PC-9 (cell line): ENCODE data around the gene HOXA11. TPM values are rescaled to one million over a fixed set of nuclear protein-coding genes. Genes with fewer than 3 reads are reported as not detected.
A peak's percentile ranks its signal among the peaks of the same experiment; 100 is the strongest.

Source experiments
- BruUV-seq: library from RNA; stranded (reverse); fragments of 400-500 nt; replicated peaks from 2 replicates; lab custom pipeline; 2021; lab: Mats Ljungman, UMichigan
- CTCF ChIA-PET: fragments of 300-600 bp; sonication (Branson Sonifier 250); formaldehyde crosslinking; loops from one replicate; lab custom pipeline; 2022; ENCODE audit warnings: antibody characterized with exemption; lab: Charles Lee
- POLR2A ChIA-PET: fragments of 300-600 bp; sonication (Branson Sonifier 250); formaldehyde crosslinking; loops from one replicate; lab custom pipeline; 2022; ENCODE audit warnings: antibody characterized with exemption; ENCODE audit not compliant: unreplicated experiment; lab: Charles Lee
- DNase-seq, 2 experiments: peaks; one replicate each; pipeline versions ENCODE4 v3.0.0 to v3.0.0-alpha.2; 2015 to 2022; ENCODE audit warnings: mixed read lengths in 1 of 2
- H2AFZ ChIP-seq: fragments of 200-600 bp; sonication (generic); 2 replicates; pipeline ENCODE4 v1.8.1; 2017; ENCODE audit warnings: antibody characterized with exemption
- H3F3A ChIP-seq: fragments of 200-600 bp; sonication (generic); 2 replicates; pipeline ENCODE4 v1.8.1; 2017; ENCODE audit warnings: antibody characterized with exemption, mild to moderate bottlenecking, low read depth; ENCODE audit not compliant: insufficient read depth
- H3K27ac ChIP-seq: fragments of 200-600 bp; sonication (generic); 2 replicates; pipeline ENCODE4 v1.6.1; 2016; ENCODE audit warnings: mixed run types
- H3K27me3 ChIP-seq: fragments of 200-600 bp; sonication (generic); 2 replicates; pipeline ENCODE4 v1.6.1; 2016; ENCODE audit warnings: low read depth, mixed run types; ENCODE audit not compliant: insufficient read depth
- H3K36me3 ChIP-seq: fragments of 200-600 bp; sonication (generic); 2 replicates; pipeline ENCODE4 v1.6.1; 2016; ENCODE audit warnings: low read depth, mixed run types
- H3K4me1 ChIP-seq: fragments of 200-600 bp; sonication (generic); replicated peaks from 2 replicates; pipeline ENCODE4 v1.6.1; 2016; ENCODE audit warnings: mixed run types; ENCODE audit not compliant: insufficient read depth
- H3K4me2 ChIP-seq: fragments of 200-600 bp; sonication (generic); 2 replicates; pipeline ENCODE4 v1.6.1; 2017; ENCODE audit warnings: mixed run types
- H3K4me3 ChIP-seq: fragments of 200-600 bp; sonication (generic); 2 replicates; pipeline ENCODE4 v1.6.1; 2016; ENCODE audit warnings: mixed run types
- H3K79me2 ChIP-seq: fragments of 200-600 bp; sonication (generic); 2 replicates; pipeline ENCODE4 v1.6.1; 2017; ENCODE audit warnings: low read depth, mixed run types
- H3K9me2 ChIP-seq: fragments of 200-600 bp; sonication (generic); 2 replicates; pipeline ENCODE4 v1.8.1; 2017; ENCODE audit warnings: mild to moderate bottlenecking; ENCODE audit not compliant: insufficient read depth
- H3K9me3 ChIP-seq: fragments of 200-600 bp; sonication (generic); 2 replicates; pipeline ENCODE4 v1.8.1; 2016; ENCODE audit warnings: low read depth; ENCODE audit not compliant: insufficient read depth
- H4K20me1 ChIP-seq: fragments of 200-600 bp; sonication (generic); 2 replicates; pipeline ENCODE4 v1.8.1; 2017; ENCODE audit not compliant: insufficient read depth
- CTCF ChIP-seq: fragments of 200-600 bp; sonication (generic); conservative IDR thresholded peaks from 2 replicates; pipeline ENCODE4 v1.6.1; 2017; ENCODE audit warnings: mixed run types, antibody characterized with exemption, mild to moderate bottlenecking, moderate library complexity
- EZH2 ChIP-seq: fragments of 200-600 bp; sonication (generic); IDR thresholded peaks from 2 replicates; pipeline ENCODE4 v1.8.0; 2017; ENCODE audit warnings: antibody characterized with exemption, low read depth
- intact Hi-C: fragments of 100-400 bp; cut with micrococcal nuclease; formaldehyde crosslinking; loops from one replicate; pipeline ENCODE4 v1.10.0; 2022; ENCODE audit not compliant: unreplicated experiment
- total RNA-seq: library from RNA; stranded (reverse); gene quantifications from 2 replicates; pipeline ENCODE4 v1.2.3, GENCODE V29; 2021

The HOXA11 gene
- total RNA-seq, 1 experiment from 2014 or later = 0.26 TPM

DNA sequence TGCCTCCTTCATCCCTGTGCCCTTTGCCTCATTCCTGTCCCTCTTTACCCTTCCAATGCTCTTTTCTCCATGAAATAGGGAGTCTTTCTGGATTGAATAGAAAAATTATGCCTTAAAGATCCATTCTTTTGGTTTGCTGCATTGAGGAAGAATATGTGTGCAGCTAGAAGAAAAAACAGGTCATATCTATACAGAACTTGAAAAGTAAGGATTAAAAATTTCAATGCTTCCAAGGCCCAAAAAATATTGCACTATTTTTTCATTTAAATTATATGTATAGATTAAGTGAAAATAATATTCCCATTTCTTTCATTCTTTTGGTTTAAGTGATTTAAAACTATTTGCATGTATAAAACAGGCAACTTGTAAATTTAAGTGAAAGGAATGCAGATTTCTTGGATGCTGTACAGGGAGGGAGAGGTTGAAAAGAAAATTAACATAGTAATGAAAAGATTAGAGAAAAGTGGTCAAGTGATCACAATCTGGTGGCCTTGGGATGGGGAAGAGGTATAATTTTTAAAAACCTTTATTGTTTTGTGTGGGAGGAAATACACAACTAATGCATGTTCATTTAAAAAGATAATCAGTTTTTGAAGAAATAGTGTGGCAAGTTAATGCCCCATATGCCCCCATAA lies 39.0 kb upstream of the HOXA11 start:
- H3F3A ChIP-seq = no peaks in the 10 kb centered on the region
- no peak overlapping the region for H3K4me2 ChIP-seq
- no peak overlapping the region for H3K4me3 ChIP-seq
- no TSS peak for BruUV-seq
- no peak for DNase-seq
- H4K20me1 ChIP-seq = no peaks in the 10 kb centered on the region
- TF ChIP-seq EZH2 = no peak
- no peak for TF ChIP-seq CTCF
- H3K9me2 ChIP-seq = no peaks in the 10 kb centered on the region
- H3K36me3 ChIP-seq = no peaks in the 10 kb centered on the region
- H2AFZ ChIP-seq = no peak overlapping the region
- ChIA-PET CTCF (interaction anchor here (0.8 kb wide), 1 partner anchor 16 kb away, joined by 3 read pairs; no protein-coding TSS in a partner anchor), POLR2A (no interaction called here)
- H3K9me3 ChIP-seq = no peaks in the 10 kb centered on the region
- no peak overlapping the region for H3K27ac ChIP-seq
- H3K79me2 ChIP-seq = no peaks in the 10 kb centered on the region
- H3K27me3 ChIP-seq = no peaks in the 10 kb centered on the region
- H3K4me1 ChIP-seq = no peaks in the 10 kb centered on the region
- intact Hi-C loops = no loop called here

GRCh38 chr7:27221201-27221797 lies 36.3 kb upstream of the HOXA11 start:
- TF ChIP-seq EZH2 = no peak
- TF ChIP-seq CTCF = no peak
- ChIA-PET POLR2A (interaction anchor here (0.6 kb wide), 1 partner anchor 587 kb away, joined by 5 read pairs; no protein-coding TSS in a partner anchor), CTCF (no interaction called here)
- intact Hi-C loops = no loop called here
- Histone ChIP-seq H3K79me2 (no peaks in the 10 kb centered on the region), H3K9me3 (no peaks in the 10 kb centered on the region), H4K20me1 (no peaks in the 10 kb centered on the region), H3F3A (no peaks in the 10 kb centered on the region), H3K4me3 (no peak overlapping the region), H3K4me2 (no peak overlapping the region), H3K9me2 (no peaks in the 10 kb centered on the region), H3K36me3 (no peaks in the 10 kb centered on the region), H3K27me3 (no peaks in the 10 kb centered on the region), H3K27ac (no peak overlapping the region), H3K4me1 (no peaks in the 10 kb centered on the region), H2AFZ (no peak overlapping the region)
- no TSS peak for BruUV-seq
- DNase-seq = peak in 1 of 2 experiments; percentile 42

DNA sequence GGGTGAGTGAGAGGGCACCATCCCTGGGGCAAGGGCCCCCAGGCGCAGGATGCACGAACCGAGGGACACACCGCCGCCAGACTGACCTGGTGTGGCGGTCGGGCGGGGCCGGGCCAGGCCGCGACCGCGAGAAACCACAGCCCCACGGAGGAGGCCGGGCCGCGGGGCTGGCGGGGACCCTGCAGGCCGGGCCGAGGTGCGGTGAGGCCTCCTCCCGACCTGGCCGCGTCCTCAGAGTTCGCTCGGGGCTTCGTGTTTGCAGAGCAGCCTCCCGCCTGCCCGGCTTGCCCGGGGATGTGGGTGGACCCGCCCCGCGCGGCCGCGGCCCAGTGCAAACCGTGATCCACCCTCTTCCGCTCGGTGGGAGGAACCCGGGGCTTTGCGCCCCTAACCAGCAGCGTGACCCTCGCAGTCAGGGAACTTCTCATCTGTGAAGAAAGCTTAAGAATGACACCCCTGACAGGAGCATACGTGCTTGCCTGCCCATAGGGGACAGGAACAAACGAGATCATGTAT lies 35.5 kb upstream of the HOXA11 start:
- no peaks in the 10 kb centered on the region for H3K9me2 ChIP-seq
- no peaks in the 10 kb centered on the region for H3K27me3 ChIP-seq
- no peak overlapping the region for H2AFZ ChIP-seq
- no peak overlapping the region for H3K4me2 ChIP-seq
- no peak for DNase-seq
- H3K4me3 ChIP-seq = no peak overlapping the region
- H3F3A ChIP-seq = no peaks in the 10 kb centered on the region
- H3K36me3 ChIP-seq = no peaks in the 10 kb centered on the region
- H3K79me2 ChIP-seq = no peaks in the 10 kb centered on the region
- H3K9me3 ChIP-seq = no peaks in the 10 kb centered on the region
- no TSS peak for BruUV-seq
- TF ChIP-seq EZH2 (no peak), CTCF (no peak)
- intact Hi-C loops = no loop called here
- CTCF ChIA-PET = no interaction called here
- POLR2A ChIA-PET = no interaction called here
- no peaks in the 10 kb centered on the region for H3K4me1 ChIP-seq
- no peak overlapping the region for H3K27ac ChIP-seq
- H4K20me1 ChIP-seq = no peaks in the 10 kb centered on the region
